ENCODE data around the gene NUDT15. TPM values are rescaled to one million over a fixed set of nuclear protein-coding genes. Genes with fewer than 3 reads are reported as not detected.

Gene NUDT15
- polyA plus RNA-seq, 1 donor (not counting 4 experiments of a cell fraction or from before 2014, with no cell fraction given): 41.1 TPM

GRCh38 chr13:48066310-48066989 is 28.9 kb downstream of the NUDT15 start:
- Histone ChIP-seq H3K79me2 (ENCODE audit: control insufficient read depth, insufficient read depth, low read length) (no peaks in the 10 kb centered on the region), H3K27me3 (ENCODE audit: control insufficient read depth, extremely low read depth, insufficient read depth, low read length) (no peaks in the 10 kb centered on the region), H3K9me1 (ENCODE audit: control insufficient read depth, extremely low read depth, insufficient read depth, low read length) (no peaks in the 10 kb centered on the region), H3K27ac (ENCODE audit: control insufficient read depth, insufficient read depth, low read length) (no peak overlapping the region), H2AFZ (ENCODE audit: control insufficient read depth, low read length) (no peak overlapping the region), H4K20me1 (ENCODE audit: control insufficient read depth, extremely low read depth, insufficient read depth, low read length) (no peaks in the 10 kb centered on the region), H3K4me2 (ENCODE audit: control insufficient read depth, extremely low read depth, insufficient read depth, low read depth, low read length) (no peak overlapping the region), H3K36me3 (ENCODE audit: control insufficient read depth in 2 of 2, extremely low read depth in 1 of 2, insufficient read depth in 2 of 2, low read length in 2 of 2) (peaks cover 6 to 9% of the 10 kb centered on the region in 2 experiments), H3K4me1 (ENCODE audit: control insufficient read depth, extremely low read depth, insufficient read depth, low read length) (peaks cover 8% of the 10 kb centered on the region), H3K9me3 (ENCODE audit: control insufficient read depth, low read depth, low read length) (peaks cover 9% of the 10 kb centered on the region), H3K9ac (ENCODE audit: control insufficient read depth, extremely low read depth, insufficient read depth, low read length) (no peak overlapping the region), H3K4me3 (ENCODE audit: control insufficient read depth in 2 of 3, extremely low read depth in 1 of 3, insufficient read depth in 2 of 3, low read depth in 1 of 3, low read length in 3 of 3) (no peak overlapping the region)
- dilution Hi-C loops (cut with MboI; ENCODE audit: extremely low pct_ligation_motif_present, low sequenced_read_pairs): no loop called here
- FAIRE-seq (peak; percentile 52), DNase-seq (ENCODE audit: low read depth, low spot score) (peak; percentile 17)
- peak in 1 of 3 experiments; percentile 1 for TF ChIP-seq CTCF (optimal IDR thresholded peaks at IDR 0.05 in 1 of 3, IDR thresholded peaks at IDR 0.05 in 1 of 3, conservative IDR thresholded peaks at IDR 0.05 in 1 of 3; ENCODE audit: extremely low read depth in 1 of 3, insufficient read depth in 2 of 3, low read length in 3 of 3)
- TF ChIP-seq EZH2 (IDR thresholded peaks at IDR 0.05; ENCODE audit: low read length): no peak

GRCh38 chr13:48068036-48068435 is 30.5 kb downstream of the NUDT15 start:
- DNase-seq (ENCODE audit: low read depth, low spot score): no peak
- Histone ChIP-seq H3K27ac (ENCODE audit: control insufficient read depth, insufficient read depth, low read length) (no peak overlapping the region), H3K27me3 (ENCODE audit: control insufficient read depth, extremely low read depth, insufficient read depth, low read length) (no peaks in the 10 kb centered on the region), H3K4me2 (ENCODE audit: control insufficient read depth, extremely low read depth, insufficient read depth, low read depth, low read length) (no peak overlapping the region), H3K9me3 (ENCODE audit: control insufficient read depth, low read depth, low read length) (peaks cover 13% of the 10 kb centered on the region), H2AFZ (ENCODE audit: control insufficient read depth, low read length) (no peak overlapping the region), H3K4me3 (ENCODE audit: control insufficient read depth in 2 of 3, extremely low read depth in 1 of 3, insufficient read depth in 2 of 3, low read depth in 1 of 3, low read length in 3 of 3) (no peak overlapping the region), H3K9me1 (ENCODE audit: control insufficient read depth, extremely low read depth, insufficient read depth, low read length) (no peaks in the 10 kb centered on the region), H4K20me1 (ENCODE audit: control insufficient read depth, extremely low read depth, insufficient read depth, low read length) (no peaks in the 10 kb centered on the region), H3K9ac (ENCODE audit: control insufficient read depth, extremely low read depth, insufficient read depth, low read length) (no peak overlapping the region), H3K4me1 (ENCODE audit: control insufficient read depth, extremely low read depth, insufficient read depth, low read length) (peaks cover 8% of the 10 kb centered on the region), H3K79me2 (ENCODE audit: control insufficient read depth, insufficient read depth, low read length) (no peaks in the 10 kb centered on the region), H3K36me3 (ENCODE audit: control insufficient read depth in 2 of 2, extremely low read depth in 1 of 2, insufficient read depth in 2 of 2, low read length in 2 of 2) (peaks cover 8 to 19% of the 10 kb centered on the region in 2 experiments)
- dilution Hi-C loops (cut with MboI; ENCODE audit: extremely low pct_ligation_motif_present, low sequenced_read_pairs): no loop called here
- FAIRE-seq: no peak
- no peak for TF ChIP-seq EZH2 (IDR thresholded peaks at IDR 0.05; ENCODE audit: low read length)
- TF ChIP-seq CTCF (optimal IDR thresholded peaks at IDR 0.05 in 1 of 3, IDR thresholded peaks at IDR 0.05 in 1 of 3, conservative IDR thresholded peaks at IDR 0.05 in 1 of 3; ENCODE audit: extremely low read depth in 1 of 3, insufficient read depth in 2 of 3, low read length in 3 of 3): no peak

Measured in keratinocyte (primary cell).